Measurements from ENCODE around the gene SDK2.

SDK2 gene

GRCh38 chr17:73648974-73649373 is 4.7 kb upstream of the SDK2 start:
- Histone ChIP-seq H3K36me3 (ENCODE audit: control insufficient read depth, insufficient read depth, low read length) (no peaks in the 10 kb centered on the region), H3K27me3 (ENCODE audit: control insufficient read depth, insufficient read depth, low read length) (peaks cover 5% of the 10 kb centered on the region), H3K9ac (ENCODE audit: low read length) (no peak overlapping the region), H3K4me3 (ENCODE audit: low read length) (no peak overlapping the region), H3K4me1 (ENCODE audit: control insufficient read depth, insufficient read depth, low read length) (no peaks in the 10 kb centered on the region), H3K27ac (ENCODE audit: low read depth, low read length) (no peak overlapping the region)

- peaks cover 6% of the 10 kb centered on the region for H3K27me3 ChIP-seq (ENCODE audit: control insufficient read depth, insufficient read depth, low read length)
- H3K9ac ChIP-seq (ENCODE audit: low read length): no peak overlapping the region
- H3K4me3 ChIP-seq (ENCODE audit: low read length): no peak overlapping the region
- no peaks in the 10 kb centered on the region for H3K36me3 ChIP-seq (ENCODE audit: control insufficient read depth, insufficient read depth, low read length)
- no peak overlapping the region for H3K27ac ChIP-seq (ENCODE audit: low read depth, low read length)
- H3K4me1 ChIP-seq (ENCODE audit: control insufficient read depth, insufficient read depth, low read length): no peaks in the 10 kb centered on the region
Measured at GRCh38 chr17:73648543-73648820, 4.2 kb upstream of the SDK2 start.

- no peak overlapping the region for H3K27ac ChIP-seq (ENCODE audit: low read depth, low read length)
Measured at GRCh38 chr17:73647772-73648542, 3.7 kb upstream of the SDK2 start.

GRCh38 chr17:73647301-73647695 is 3.1 kb upstream of the SDK2 start:
- Histone ChIP-seq H3K4me1 (ENCODE audit: control insufficient read depth, insufficient read depth, low read length) (no peaks in the 10 kb centered on the region), H3K27me3 (ENCODE audit: control insufficient read depth, insufficient read depth, low read length) (peaks cover 8% of the 10 kb centered on the region), H3K27ac (ENCODE audit: low read depth, low read length) (no peak overlapping the region), H3K9ac (ENCODE audit: low read length) (no peak overlapping the region), H3K4me3 (ENCODE audit: low read length) (no peak overlapping the region), H3K36me3 (ENCODE audit: control insufficient read depth, insufficient read depth, low read length) (no peaks in the 10 kb centered on the region)

More at GRCh38 chr17:73647772-73648542, 3.7 kb upstream of the SDK2 start:
- Histone ChIP-seq H3K27me3 (ENCODE audit: control insufficient read depth, insufficient read depth, low read length) (peaks cover 8% of the 10 kb centered on the region), H3K4me1 (ENCODE audit: control insufficient read depth, insufficient read depth, low read length) (no peaks in the 10 kb centered on the region), H3K36me3 (ENCODE audit: control insufficient read depth, insufficient read depth, low read length) (no peaks in the 10 kb centered on the region), H3K4me3 (ENCODE audit: low read length) (no peak overlapping the region), H3K9ac (ENCODE audit: low read length) (no peak overlapping the region)

GRCh38 chr17:73646409-73647300 is 2.4 kb upstream of the SDK2 start:
- H3K27me3 ChIP-seq (ENCODE audit: control insufficient read depth, insufficient read depth, low read length): peaks cover 8% of the 10 kb centered on the region
- no peak overlapping the region for H3K9ac ChIP-seq (ENCODE audit: low read length)
- H3K36me3 ChIP-seq (ENCODE audit: control insufficient read depth, insufficient read depth, low read length): no peaks in the 10 kb centered on the region
- H3K27ac ChIP-seq (ENCODE audit: low read depth, low read length): no peak overlapping the region
- H3K4me1 ChIP-seq (ENCODE audit: control insufficient read depth, insufficient read depth, low read length): no peaks in the 10 kb centered on the region
- no peak overlapping the region for H3K4me3 ChIP-seq (ENCODE audit: low read length)

- Histone ChIP-seq H3K27ac (ENCODE audit: low read depth, low read length) (no peak overlapping the region), H3K36me3 (ENCODE audit: control insufficient read depth, insufficient read depth, low read length) (no peaks in the 10 kb centered on the region), H3K4me3 (ENCODE audit: low read length) (no peak overlapping the region), H3K4me1 (ENCODE audit: control insufficient read depth, insufficient read depth, low read length) (no peaks in the 10 kb centered on the region), H3K27me3 (ENCODE audit: control insufficient read depth, insufficient read depth, low read length) (peaks cover 8% of the 10 kb centered on the region), H3K9ac (ENCODE audit: low read length) (no peak overlapping the region)
Measured at GRCh38 chr17:73645050-73645871, 1.0 kb upstream of the SDK2 start.

GRCh38 chr17:73643852-73644144 is 447 bp downstream of the SDK2 start:
- Histone ChIP-seq H3K27me3 (ENCODE audit: control insufficient read depth, insufficient read depth, low read length) (peaks cover 8% of the 10 kb centered on the region), H3K4me3 (ENCODE audit: low read length) (peak overlapping the region; percentile 61), H3K4me1 (ENCODE audit: control insufficient read depth, insufficient read depth, low read length) (no peaks in the 10 kb centered on the region), H3K9ac (ENCODE audit: low read length) (no peak overlapping the region), H3K36me3 (ENCODE audit: control insufficient read depth, insufficient read depth, low read length) (no peaks in the 10 kb centered on the region), H3K27ac (ENCODE audit: low read depth, low read length) (no peak overlapping the region)

- Histone ChIP-seq H3K9ac (ENCODE audit: low read length) (no peak overlapping the region), H3K27me3 (ENCODE audit: control insufficient read depth, insufficient read depth, low read length) (peaks cover 8% of the 10 kb centered on the region), H3K4me1 (ENCODE audit: control insufficient read depth, insufficient read depth, low read length) (no peaks in the 10 kb centered on the region), H3K27ac (ENCODE audit: low read depth, low read length) (no peak overlapping the region), H3K4me3 (ENCODE audit: low read length) (peak overlapping the region; percentile 61), H3K36me3 (ENCODE audit: control insufficient read depth, insufficient read depth, low read length) (no peaks in the 10 kb centered on the region)
Measured at GRCh38 chr17:73643001-73643851, 1.0 kb downstream of the SDK2 start.

- no peak overlapping the region for H3K27ac ChIP-seq (ENCODE audit: low read depth, low read length)
- no peak overlapping the region for H3K4me3 ChIP-seq (ENCODE audit: low read length)
- H3K27me3 ChIP-seq (ENCODE audit: control insufficient read depth, insufficient read depth, low read length): peaks cover 9% of the 10 kb centered on the region
- H3K4me1 ChIP-seq (ENCODE audit: control insufficient read depth, insufficient read depth, low read length): no peaks in the 10 kb centered on the region
- H3K9ac ChIP-seq (ENCODE audit: low read length): no peak overlapping the region
- no peaks in the 10 kb centered on the region for H3K36me3 ChIP-seq (ENCODE audit: control insufficient read depth, insufficient read depth, low read length)
Measured at GRCh38 chr17:73642659-73643000, 1.6 kb downstream of the SDK2 start.

- Histone ChIP-seq H3K27ac (ENCODE audit: low read depth, low read length) (no peak overlapping the region), H3K4me1 (ENCODE audit: control insufficient read depth, insufficient read depth, low read length) (no peaks in the 10 kb centered on the region), H3K4me3 (ENCODE audit: low read length) (no peak overlapping the region), H3K9ac (ENCODE audit: low read length) (no peak overlapping the region), H3K36me3 (ENCODE audit: control insufficient read depth, insufficient read depth, low read length) (no peaks in the 10 kb centered on the region), H3K27me3 (ENCODE audit: control insufficient read depth, insufficient read depth, low read length) (peaks cover 8% of the 10 kb centered on the region)
Measured at GRCh38 chr17:73641826-73642600, 2.2 kb downstream of the SDK2 start.

GRCh38 chr17:73640691-73641090 is 3.6 kb downstream of the SDK2 start:
- no peak overlapping the region for H3K4me3 ChIP-seq (ENCODE audit: low read length)
- H3K36me3 ChIP-seq (ENCODE audit: control insufficient read depth, insufficient read depth, low read length): no peaks in the 10 kb centered on the region
- peaks cover 8% of the 10 kb centered on the region for H3K27me3 ChIP-seq (ENCODE audit: control insufficient read depth, insufficient read depth, low read length)
- no peak overlapping the region for H3K9ac ChIP-seq (ENCODE audit: low read length)
- H3K4me1 ChIP-seq (ENCODE audit: control insufficient read depth, insufficient read depth, low read length): no peaks in the 10 kb centered on the region
- no peak overlapping the region for H3K27ac ChIP-seq (ENCODE audit: low read depth, low read length)

All from rectal smooth muscle tissue (tissue), 1 donor.